HL-60 (cell line): ENCODE data around the gene PTTG1IP.
A peak's percentile ranks its signal among the peaks of the same experiment; 100 is the strongest.

Experiments used
- CTCF ChIP-seq: IDR thresholded peaks from one replicate; pipeline ENCODE4 v1.5.1; 2011; ENCODE audit warnings: low read length, control low read depth, inconsistent platforms; ENCODE audit not compliant: insufficient read depth
- GABPA ChIP-seq: IDR thresholded peaks from 2 replicates; pipeline ENCODE4 v1.6.1; 2012; ENCODE audit warnings: low read depth
- POLR2AphosphoS5 ChIP-seq: IDR thresholded peaks from 2 replicates; pipeline ENCODE4 v1.6.1; 2012; ENCODE audit warnings: low read depth
- REST ChIP-seq: IDR thresholded peaks from 2 replicates; pipeline ENCODE4 v1.6.1; 2012; ENCODE audit warnings: low read depth; ENCODE audit not compliant: insufficient replicate concordance

GRCh38 chr21:44907225-44907965 lies 33.9 kb upstream of the PTTG1IP start:
- no peak for TF ChIP-seq CTCF
- no peak for TF ChIP-seq GABPA
- TF ChIP-seq POLR2AphosphoS5: peak; percentile 20; the same call in 1 of the 2 replicates
- TF ChIP-seq REST: no peak
